Dedifferentiated amniotic fluid mesenchymal stem cell (primary cell): Measurements from ENCODE around the gene VOPP1.

Experiments used
- DNase-seq: peaks from one replicate; pipeline ENCODE4 v3.0.0-alpha.2; 2016; ENCODE audit errors: extremely low spot score

VOPP1 gene

GRCh38 chr7:55532150-55532917 is 40.0 kb downstream of the VOPP1 start:
- DNase-seq: no peak

GRCh38 chr7:55531536-55531935 is 40.8 kb downstream of the VOPP1 start:
- no peak for DNase-seq

- no peak for DNase-seq
Measured at GRCh38 chr7:55527307-55527706, 45.0 kb downstream of the VOPP1 start.

GRCh38 chr7:55526770-55527169 is 45.5 kb downstream of the VOPP1 start:
- DNase-seq: no peak

- DNase-seq: no peak
Measured at GRCh38 chr7:55526329-55526728, 46.0 kb downstream of the VOPP1 start.

GRCh38 chr7:55524558-55525310 is 47.6 kb downstream of the VOPP1 start:
- no peak for DNase-seq

GRCh38 chr7:55523366-55523765 is 48.9 kb downstream of the VOPP1 start:
- no peak for DNase-seq

- no peak for DNase-seq
Measured at GRCh38 chr7:55521917-55522902, 50.1 kb downstream of the VOPP1 start.

- no peak for DNase-seq
Measured at GRCh38 chr7:55521512-55521911, 50.8 kb downstream of the VOPP1 start.

GRCh38 chr7:55520426-55521140 is 51.7 kb downstream of the VOPP1 start:
- DNase-seq: no peak

GRCh38 chr7:55518836-55519235 is 53.5 kb downstream of the VOPP1 start:
- no peak for DNase-seq

GRCh38 chr7:55517936-55518689 is 54.2 kb downstream of the VOPP1 start:
- DNase-seq: no peak

GRCh38 chr7:55517191-55517633 is 55.1 kb downstream of the VOPP1 start:
- DNase-seq: no peak

- DNase-seq: no peak
Measured at GRCh38 chr7:55516409-55516808, 55.9 kb downstream of the VOPP1 start.

GRCh38 chr7:55515569-55516279 is 56.6 kb downstream of the VOPP1 start:
- DNase-seq: no peak

GRCh38 chr7:55514546-55515265 is 57.6 kb downstream of the VOPP1 start:
- DNase-seq: no peak

GRCh38 chr7:55513868-55514267 is 58.4 kb downstream of the VOPP1 start:
- no peak for DNase-seq

GRCh38 chr7:55512635-55513191 is 59.6 kb downstream of the VOPP1 start:
- no peak for DNase-seq

- DNase-seq: no peak
Measured at GRCh38 chr7:55510621-55511020, 61.7 kb downstream of the VOPP1 start.
